Astrocyte (in vitro differentiated cells and primary cell): ENCODE measurements around the gene DNAH14.
"Not testable (repeated sequence)": the region's sequence is repeated elsewhere in the genome, so short reads cannot be mapped to it uniquely, and the experiment has no call there.

Source experiments
- CTCF ChIP-seq: IDR thresholded peaks from 2 replicates; pipeline ENCODE4 v1.5.1; 2011; ENCODE audit warnings: low read depth, mild to moderate bottlenecking, inconsistent platforms, low read length, moderate library complexity; ENCODE audit not compliant: insufficient read depth
- EZH2 ChIP-seq: IDR thresholded peaks from 2 replicates; pipeline ENCODE4 v1.6.1; 2012; ENCODE audit warnings: mild to moderate bottlenecking, low read length, inconsistent platforms; ENCODE audit not compliant: insufficient read depth

- not testable (repeated sequence) for TF ChIP-seq CTCF, EZH2
Observed at GRCh38 chr1:225211694-225212442, 282.4 kb downstream of the DNAH14 start.
